Keratinocyte (primary cell): ENCODE data around the gene ATN1.

Experiments used
- EZH2 ChIP-seq: IDR thresholded peaks from one replicate; pipeline ENCODE4 v1.6.1; 2012; ENCODE audit warnings: inconsistent platforms, mild to moderate bottlenecking, low read length, moderate library complexity
- TF ChIP-seq, protein P1 (sequence below), 3 experiments: IDR thresholded peaks in 1 of 3; conservative IDR thresholded peaks in 1 of 3; optimal IDR thresholded peaks in 1 of 3; 2 replicates in 2 of 3; 3 replicates in 1 of 3; pipeline versions ENCODE3 to v1.5.1; 2011; ENCODE audit warnings: low read length in 3 of 3, mild to moderate bottlenecking in 3 of 3, moderate library complexity in 2 of 3, control low read depth in 1 of 3, inconsistent platforms in 1 of 3; ENCODE audit not compliant: insufficient read depth in 2 of 3; ENCODE audit errors: extremely low read depth in 1 of 3

DNA sequence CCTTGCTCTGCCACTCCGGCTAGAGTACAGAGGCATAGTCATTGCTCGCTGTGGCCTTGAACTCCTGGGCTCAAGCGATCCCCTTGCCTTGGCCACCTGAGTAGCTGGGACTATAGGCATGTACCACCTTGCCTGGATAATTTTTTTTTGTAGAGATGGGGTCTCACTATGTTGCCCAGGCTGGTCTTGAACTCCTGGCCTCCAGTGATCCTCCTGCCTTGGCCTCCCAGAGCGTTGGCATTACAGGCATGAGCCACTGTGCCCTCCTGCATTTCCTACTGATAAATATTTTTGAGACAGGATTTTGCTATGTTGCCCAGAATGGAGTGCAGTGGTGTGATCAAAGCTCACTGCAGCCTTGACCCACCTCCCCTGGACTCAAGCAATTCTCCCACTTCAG, 52.3 kb downstream of the ATN1 start:
- TF ChIP-seq, protein P1, sequence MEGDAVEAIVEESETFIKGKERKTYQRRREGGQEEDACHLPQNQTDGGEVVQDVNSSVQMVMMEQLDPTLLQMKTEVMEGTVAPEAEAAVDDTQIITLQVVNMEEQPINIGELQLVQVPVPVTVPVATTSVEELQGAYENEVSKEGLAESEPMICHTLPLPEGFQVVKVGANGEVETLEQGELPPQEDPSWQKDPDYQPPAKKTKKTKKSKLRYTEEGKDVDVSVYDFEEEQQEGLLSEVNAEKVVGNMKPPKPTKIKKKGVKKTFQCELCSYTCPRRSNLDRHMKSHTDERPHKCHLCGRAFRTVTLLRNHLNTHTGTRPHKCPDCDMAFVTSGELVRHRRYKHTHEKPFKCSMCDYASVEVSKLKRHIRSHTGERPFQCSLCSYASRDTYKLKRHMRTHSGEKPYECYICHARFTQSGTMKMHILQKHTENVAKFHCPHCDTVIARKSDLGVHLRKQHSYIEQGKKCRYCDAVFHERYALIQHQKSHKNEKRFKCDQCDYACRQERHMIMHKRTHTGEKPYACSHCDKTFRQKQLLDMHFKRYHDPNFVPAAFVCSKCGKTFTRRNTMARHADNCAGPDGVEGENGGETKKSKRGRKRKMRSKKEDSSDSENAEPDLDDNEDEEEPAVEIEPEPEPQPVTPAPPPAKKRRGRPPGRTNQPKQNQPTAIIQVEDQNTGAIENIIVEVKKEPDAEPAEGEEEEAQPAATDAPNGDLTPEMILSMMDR (optimal IDR thresholded peaks at IDR 0.05 in 1 of 3, IDR thresholded peaks at IDR 0.05 in 1 of 3, conservative IDR thresholded peaks at IDR 0.05 in 1 of 3; ENCODE audit: extremely low read depth in 1 of 3, insufficient read depth in 2 of 3, low read length in 3 of 3) = no peak
- no peak for TF ChIP-seq EZH2
